Effector CD8-positive, alpha-beta T cell (primary cell): Measurements from ENCODE around the gene INSYN1.

ENCODE experiments used
- DNase-seq: peaks from one replicate; lab custom pipeline; 2025; lab: John Stamatoyannopoulos, UW

The INSYN1 gene

GRCh38 chr15:73687351-73687750 lies 65.8 kb downstream of the INSYN1 start:
- no peak for DNase-seq

GRCh38 chr15:73686781-73687256 lies 66.3 kb downstream of the INSYN1 start:
- no peak for DNase-seq

GRCh38 chr15:73685981-73686380 lies 67.2 kb downstream of the INSYN1 start:
- no peak for DNase-seq
